SU-DHL-6 (cell line): ENCODE data around the gene GLIPR2.

ENCODE experiments used
- EZH2phosphoT487 ChIP-seq: fragments of 200-600 bp; sonication (generic), shearing (Covaris generic); conservative IDR thresholded peaks from 2 replicates; pipeline ENCODE4 v1.6.1; 2018; ENCODE audit warnings: mild to moderate bottlenecking, antibody characterized with exemption, low read length, moderate library complexity, mixed read lengths
- TF ChIP-seq, protein P1 (sequence below): fragments of 200-600 bp; sonication (generic); IDR thresholded peaks from one replicate; pipeline ENCODE4 v1.5.1; 2017; ENCODE audit warnings: antibody characterized with exemption, mild to moderate bottlenecking, low read length, moderate library complexity; ENCODE audit not compliant: insufficient read depth, poor library complexity, severe bottlenecking

DNA sequence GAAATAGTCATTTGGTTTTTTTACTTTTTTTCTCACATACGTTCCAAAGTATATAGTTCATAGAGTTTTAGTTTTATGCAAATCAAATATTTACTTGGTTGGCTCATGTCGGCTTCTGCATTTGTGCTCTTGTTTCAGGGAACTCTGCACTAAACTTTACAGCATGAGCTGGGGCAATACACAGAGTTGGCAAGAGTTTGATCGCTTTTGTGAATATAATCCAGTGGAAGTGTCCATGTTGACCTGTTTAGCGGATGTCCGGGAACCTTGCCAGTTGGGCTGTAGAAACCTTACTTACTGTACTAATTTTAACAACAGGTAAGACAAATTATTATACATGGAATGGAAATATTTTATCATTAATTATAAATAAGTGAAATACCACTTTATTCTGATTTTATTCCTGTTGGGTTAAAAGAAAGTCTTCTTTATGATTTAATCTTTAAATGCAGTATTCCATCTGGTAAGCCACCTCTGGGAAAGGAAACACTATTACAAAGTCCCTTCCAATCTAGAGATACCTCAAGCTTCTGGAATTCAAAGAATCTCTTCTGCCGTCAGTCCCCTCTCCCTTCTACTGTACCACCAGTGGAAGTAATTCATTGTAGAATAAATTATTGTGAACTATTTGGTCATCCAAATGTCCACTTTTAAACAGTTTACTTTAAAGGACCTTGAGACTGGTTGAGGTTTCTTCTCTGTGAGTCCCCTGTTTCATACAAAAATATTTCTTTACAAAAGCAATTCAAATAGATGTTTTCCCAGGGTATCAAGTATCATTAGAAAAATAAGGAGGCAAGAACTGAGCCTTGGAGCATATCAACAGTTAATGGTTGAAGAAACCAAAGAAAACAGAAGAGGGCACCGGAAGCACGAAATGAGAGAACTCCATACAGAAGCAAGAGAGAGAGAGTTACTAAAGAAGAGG is 45.2 kb upstream of the GLIPR2 start:
- TF ChIP-seq, protein P1, sequence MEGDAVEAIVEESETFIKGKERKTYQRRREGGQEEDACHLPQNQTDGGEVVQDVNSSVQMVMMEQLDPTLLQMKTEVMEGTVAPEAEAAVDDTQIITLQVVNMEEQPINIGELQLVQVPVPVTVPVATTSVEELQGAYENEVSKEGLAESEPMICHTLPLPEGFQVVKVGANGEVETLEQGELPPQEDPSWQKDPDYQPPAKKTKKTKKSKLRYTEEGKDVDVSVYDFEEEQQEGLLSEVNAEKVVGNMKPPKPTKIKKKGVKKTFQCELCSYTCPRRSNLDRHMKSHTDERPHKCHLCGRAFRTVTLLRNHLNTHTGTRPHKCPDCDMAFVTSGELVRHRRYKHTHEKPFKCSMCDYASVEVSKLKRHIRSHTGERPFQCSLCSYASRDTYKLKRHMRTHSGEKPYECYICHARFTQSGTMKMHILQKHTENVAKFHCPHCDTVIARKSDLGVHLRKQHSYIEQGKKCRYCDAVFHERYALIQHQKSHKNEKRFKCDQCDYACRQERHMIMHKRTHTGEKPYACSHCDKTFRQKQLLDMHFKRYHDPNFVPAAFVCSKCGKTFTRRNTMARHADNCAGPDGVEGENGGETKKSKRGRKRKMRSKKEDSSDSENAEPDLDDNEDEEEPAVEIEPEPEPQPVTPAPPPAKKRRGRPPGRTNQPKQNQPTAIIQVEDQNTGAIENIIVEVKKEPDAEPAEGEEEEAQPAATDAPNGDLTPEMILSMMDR, result no peak
- no peak for TF ChIP-seq EZH2phosphoT487
